ENCODE measurements around the gene COL13A1. TPM values are rescaled to one million over a fixed set of nuclear protein-coding genes. Genes with fewer than 3 reads are reported as not detected.

COL13A1 gene
- total RNA-seq, 1 donor from 2014 or later = 9.5 TPM

DNA sequence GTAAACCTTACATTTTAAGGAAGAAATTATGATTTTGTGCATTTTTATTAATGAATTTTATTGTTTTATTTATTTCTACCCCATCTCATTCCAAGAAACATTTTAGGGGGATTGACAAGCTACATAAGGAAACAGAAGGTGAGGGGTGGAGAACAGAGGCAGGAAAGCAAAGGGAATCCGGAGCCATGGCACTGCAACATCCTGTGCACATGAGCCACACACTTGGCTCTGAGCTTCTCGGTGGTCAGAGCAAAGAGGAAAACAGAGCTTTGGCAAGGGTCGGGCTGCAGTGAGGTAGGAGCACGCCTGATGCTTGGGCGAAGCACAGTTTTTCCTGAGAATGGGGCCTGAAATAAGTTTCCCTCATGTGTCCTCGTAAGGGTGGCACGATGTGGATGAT is 68.9 kb downstream of the COL13A1 start:
- Mint-ChIP-seq H3K27ac (ENCODE audit: unreplicated experiment) (no peak overlapping the region), H3K4me1 (peaks cover 27% of the 10 kb centered on the region), H3K36me3 (ENCODE audit: low read depth) (no peaks in the 10 kb centered on the region), H3K9me3 (no peaks in the 10 kb centered on the region), H3K27me3 (ENCODE audit: low read depth) (no peaks in the 10 kb centered on the region), H3K4me3 (no peak overlapping the region)
- no peak for TF ChIP-seq CTCF (conservative IDR thresholded peaks at IDR 0.05)
- no peak for DNase-seq (ENCODE audit: low read depth, low spot score)

DNA sequence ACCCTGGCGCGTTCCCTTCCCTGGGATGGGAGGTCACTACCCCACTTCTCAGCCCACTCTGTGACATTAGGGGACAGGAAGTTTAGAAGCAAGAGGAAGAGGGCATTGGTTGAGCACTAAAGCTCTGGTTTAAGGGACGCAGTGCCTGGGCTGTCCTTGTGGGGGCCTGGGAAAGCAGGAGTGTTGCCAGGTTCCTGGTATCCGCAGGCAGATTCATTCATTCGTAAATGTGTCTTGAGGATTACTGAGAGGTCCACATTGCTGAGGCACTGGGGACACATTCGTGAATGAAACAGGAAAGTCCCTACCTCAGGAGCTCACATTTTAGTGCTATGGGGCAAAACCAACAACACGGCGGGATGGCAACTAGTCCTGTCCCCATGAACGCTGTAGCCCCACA is 69.4 kb downstream of the COL13A1 start:
- no peak for TF ChIP-seq CTCF (conservative IDR thresholded peaks at IDR 0.05)
- Mint-ChIP-seq H3K36me3 (ENCODE audit: low read depth) (no peaks in the 10 kb centered on the region), H3K27me3 (ENCODE audit: low read depth) (no peaks in the 10 kb centered on the region), H3K4me1 (peaks cover 26% of the 10 kb centered on the region), H3K9me3 (no peaks in the 10 kb centered on the region), H3K4me3 (no peak overlapping the region), H3K27ac (ENCODE audit: unreplicated experiment) (no peak overlapping the region)
- no peak for DNase-seq (ENCODE audit: low read depth, low spot score)

DNA sequence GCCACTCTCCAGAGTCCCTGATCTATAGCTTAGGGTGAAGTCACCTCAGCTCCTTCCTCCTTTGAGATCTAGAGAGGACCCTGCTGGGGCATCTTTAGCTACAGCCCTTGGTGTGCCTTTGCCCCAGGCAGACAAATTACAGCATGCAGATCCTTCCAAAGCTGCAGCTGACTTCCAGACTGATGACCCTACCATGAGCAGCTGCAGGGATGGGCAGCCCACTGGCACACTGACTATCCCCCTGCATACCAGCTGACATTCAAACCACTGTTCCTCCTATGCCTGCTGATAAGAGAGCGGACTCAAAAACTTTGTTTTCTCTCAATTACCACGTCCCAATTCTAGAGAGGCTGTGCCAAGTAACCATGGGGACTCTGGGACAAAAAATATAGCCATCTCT is 70.6 kb downstream of the COL13A1 start:
- H3K9me3 Mint-ChIP-seq = no peaks in the 10 kb centered on the region
- TF ChIP-seq CTCF (conservative IDR thresholded peaks at IDR 0.05) = no peak
- no peak overlapping the region for H3K4me3 Mint-ChIP-seq
- no peak for DNase-seq (ENCODE audit: low read depth, low spot score)
- no peaks in the 10 kb centered on the region for H3K36me3 Mint-ChIP-seq (ENCODE audit: low read depth)
- no peak overlapping the region for H3K27ac Mint-ChIP-seq (ENCODE audit: unreplicated experiment)
- no peaks in the 10 kb centered on the region for H3K27me3 Mint-ChIP-seq (ENCODE audit: low read depth)
- peaks cover 19% of the 10 kb centered on the region for H3K4me1 Mint-ChIP-seq

DNA sequence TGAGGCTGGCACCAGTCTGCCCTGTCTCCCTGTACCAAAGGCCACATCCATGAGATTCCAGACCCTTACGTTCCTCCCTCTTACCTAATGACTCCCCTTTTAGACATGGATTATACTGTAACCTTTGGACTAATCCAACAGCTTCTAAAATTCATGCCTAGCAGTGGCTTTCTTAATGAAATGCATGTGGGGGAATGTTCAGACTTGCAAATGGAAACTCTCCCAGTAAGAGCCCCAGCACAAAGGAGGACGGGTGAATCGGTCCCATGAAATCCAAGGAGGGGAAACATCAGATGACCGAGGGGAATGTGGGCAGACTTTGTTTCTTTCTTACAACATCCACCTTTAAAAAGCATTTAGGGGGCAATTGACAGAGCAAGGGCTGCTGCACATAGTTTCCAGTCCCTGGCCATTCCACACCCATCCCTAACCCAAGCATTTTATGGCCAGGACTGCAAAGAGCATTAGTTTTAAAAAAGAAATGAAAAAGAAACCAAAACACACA is 71.5 kb downstream of the COL13A1 start:
- no peak overlapping the region for H3K4me3 Mint-ChIP-seq
- DNase-seq (ENCODE audit: low read depth, low spot score) = no peak
- no peak for TF ChIP-seq CTCF (conservative IDR thresholded peaks at IDR 0.05)
- H3K36me3 Mint-ChIP-seq (ENCODE audit: low read depth) = no peaks in the 10 kb centered on the region
- no peaks in the 10 kb centered on the region for H3K27me3 Mint-ChIP-seq (ENCODE audit: low read depth)
- H3K9me3 Mint-ChIP-seq = no peaks in the 10 kb centered on the region
- H3K27ac Mint-ChIP-seq (ENCODE audit: unreplicated experiment) = peak overlapping the region; percentile 35
- H3K4me1 Mint-ChIP-seq = peaks cover 17% of the 10 kb centered on the region

DNA sequence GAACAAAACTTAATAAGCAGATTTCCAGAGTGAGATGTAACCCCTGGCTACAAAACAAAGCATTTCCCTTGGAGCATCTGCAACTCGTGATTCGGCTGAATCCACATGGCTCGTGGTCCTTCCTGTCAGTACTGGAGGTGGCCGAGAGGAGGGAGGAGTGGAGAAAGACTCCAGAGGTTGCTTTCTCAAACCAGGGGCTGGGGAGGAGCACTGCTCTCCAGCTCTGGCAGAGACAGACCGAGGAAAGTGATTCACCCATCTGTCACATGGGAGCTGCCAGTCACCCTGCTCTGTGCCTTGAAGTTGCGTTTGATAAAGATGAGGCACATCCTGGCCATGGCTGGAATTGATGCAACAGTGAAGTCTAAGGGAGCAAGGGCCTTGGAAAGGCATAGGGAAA is 72.7 kb downstream of the COL13A1 start:
- Mint-ChIP-seq H3K4me3 (no peak overlapping the region), H3K9me3 (no peaks in the 10 kb centered on the region), H3K4me1 (peaks cover 22% of the 10 kb centered on the region), H3K27ac (ENCODE audit: unreplicated experiment) (no peak overlapping the region), H3K36me3 (ENCODE audit: low read depth) (no peaks in the 10 kb centered on the region), H3K27me3 (ENCODE audit: low read depth) (no peaks in the 10 kb centered on the region)
- DNase-seq (ENCODE audit: low read depth, low spot score) = no peak
- TF ChIP-seq CTCF (conservative IDR thresholded peaks at IDR 0.05) = no peak

- TF ChIP-seq CTCF (conservative IDR thresholded peaks at IDR 0.05) = no peak
- H3K9me3 Mint-ChIP-seq = no peaks in the 10 kb centered on the region
- no peaks in the 10 kb centered on the region for H3K27me3 Mint-ChIP-seq (ENCODE audit: low read depth)
- DNase-seq (ENCODE audit: low read depth, low spot score) = no peak
- H3K4me3 Mint-ChIP-seq = no peak overlapping the region
- peaks cover 36% of the 10 kb centered on the region for H3K4me1 Mint-ChIP-seq
- H3K36me3 Mint-ChIP-seq (ENCODE audit: low read depth) = no peaks in the 10 kb centered on the region
- no peak overlapping the region for H3K27ac Mint-ChIP-seq (ENCODE audit: unreplicated experiment)
Measured at GRCh38 chr10:69875856-69876255, 74.2 kb downstream of the COL13A1 start.

All from neural crest cell (in vitro differentiated cells).